GM18907 (cell line): ENCODE measurements around the gene FGF12.
"Not testable (repeated sequence)": the region's sequence is repeated elsewhere in the genome, so short reads cannot be mapped to it uniquely, and the experiment has no call there.

Experiments used
- ATAC-seq: cut with Tn5 transposase; IDR thresholded peaks from one replicate; pipeline ENCODE4 v1.9.1; 2021; ENCODE audit warnings: mild to moderate bottlenecking, moderate library complexity; ENCODE audit not compliant: unreplicated experiment

FGF12 gene

DNA sequence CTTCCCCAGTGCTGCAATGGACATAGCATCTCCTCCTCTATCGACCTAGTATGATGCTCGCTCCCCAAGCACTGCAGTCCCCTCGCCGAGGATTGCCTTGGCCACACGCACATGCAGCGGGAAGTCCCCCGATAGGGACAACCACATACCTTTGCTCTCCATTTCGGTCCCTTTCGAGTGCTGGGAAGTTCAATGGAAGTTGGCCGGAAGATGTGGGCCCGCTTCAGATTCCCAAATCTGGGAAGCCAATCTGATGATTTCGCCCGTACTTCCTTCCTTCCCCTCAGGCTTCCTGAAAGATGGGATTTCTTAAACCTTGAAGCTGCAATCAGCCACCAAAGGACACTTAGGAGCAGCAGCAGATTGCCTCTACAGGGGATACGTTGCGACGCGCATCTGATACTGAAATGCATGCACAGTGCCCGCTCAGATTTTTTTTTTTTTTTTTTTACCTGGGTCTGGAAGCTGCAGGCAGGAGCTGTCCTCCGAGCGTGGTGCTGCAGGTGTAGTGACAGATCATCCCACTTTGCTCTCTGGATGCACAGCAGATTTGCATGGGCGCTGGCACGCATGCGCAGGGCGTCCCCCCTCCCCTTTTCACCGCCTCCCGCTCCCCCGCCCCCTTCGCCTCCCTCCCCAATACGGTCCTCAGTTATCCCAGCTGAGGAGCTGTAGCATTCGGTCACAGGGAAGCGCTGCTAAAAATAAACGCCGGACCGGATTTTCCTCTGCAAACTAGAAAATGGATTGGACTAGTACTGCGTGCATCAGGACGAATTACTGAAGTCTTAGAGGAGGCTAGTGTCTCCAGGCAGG, at the start of gene FGF12:
TSS of gene FGF12 (minus strand) at position 510 of the 816 bp plus-strand sequence.
- ATAC-seq, result no peak

DNA sequence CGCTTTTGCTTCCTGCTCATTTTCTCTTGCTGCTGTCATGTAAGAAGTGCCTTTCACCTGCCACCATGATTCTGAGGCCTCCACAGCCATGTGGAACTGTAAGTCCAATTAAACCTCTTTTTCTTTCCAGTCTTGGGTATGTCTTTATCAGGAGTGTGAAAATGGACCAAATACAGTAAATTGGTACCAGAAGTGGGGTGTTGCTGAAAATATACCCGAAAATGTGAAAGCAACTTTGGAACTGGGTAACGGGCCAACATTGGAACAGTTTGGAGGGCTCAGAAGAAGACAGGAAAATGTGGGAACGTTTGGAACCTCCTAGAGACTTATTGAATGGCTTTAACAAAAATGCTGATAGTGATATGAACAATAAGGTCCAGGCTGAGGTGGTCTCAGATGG, 47.0 kb upstream of the FGF12 start:
- not testable (repeated sequence) for ATAC-seq

GRCh38 chr3:192772240-192772894, 45.0 kb upstream of the FGF12 start:
- no peak for ATAC-seq

GRCh38 chr3:192758654-192759053, 31.3 kb upstream of the FGF12 start:
- no peak for ATAC-seq

DNA sequence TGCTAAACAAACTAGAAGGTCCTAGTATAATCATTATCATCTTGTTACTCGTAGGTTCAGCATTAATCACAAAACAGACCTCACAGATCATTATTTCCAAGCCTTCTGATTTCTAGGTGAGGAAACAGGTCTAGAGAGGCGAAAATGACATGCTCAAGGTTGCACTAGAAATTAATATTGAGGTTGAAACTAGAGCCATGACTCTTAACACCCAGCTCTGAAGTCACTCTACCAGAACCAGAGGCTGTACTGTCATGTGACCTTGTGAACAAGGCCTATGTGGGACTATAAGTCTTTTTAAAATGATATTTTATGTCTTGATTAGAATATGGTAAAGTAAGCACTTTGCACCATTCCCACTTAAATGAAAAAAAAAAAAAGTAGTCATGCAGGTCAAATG, 23.8 kb upstream of the FGF12 start:
- no peak for ATAC-seq

- ATAC-seq, result no peak
Measured at GRCh38 chr3:192750201-192750600, 22.9 kb upstream of the FGF12 start.

DNA sequence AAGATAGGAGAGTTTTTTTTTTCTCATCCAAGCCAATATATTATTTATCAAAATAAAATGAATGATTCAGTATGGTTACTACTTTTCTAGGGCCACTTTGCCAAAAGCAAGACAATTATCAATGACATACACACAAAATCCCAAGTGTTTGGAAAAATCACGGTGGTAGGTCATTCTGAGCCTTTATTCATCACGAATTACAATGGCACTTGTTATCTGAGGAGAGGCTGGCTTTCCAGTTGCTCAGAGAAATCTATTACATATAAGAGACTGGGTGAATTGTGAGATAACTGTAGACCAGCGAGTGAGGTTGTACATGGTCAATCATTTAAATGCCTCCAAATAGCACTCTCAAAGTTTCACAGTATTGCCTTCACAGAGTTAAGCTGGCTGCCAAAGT, 20.4 kb upstream of the FGF12 start:
- ATAC-seq, result no peak

- no peak for ATAC-seq
Measured at GRCh38 chr3:192747145-192747544, 19.8 kb upstream of the FGF12 start.

DNA sequence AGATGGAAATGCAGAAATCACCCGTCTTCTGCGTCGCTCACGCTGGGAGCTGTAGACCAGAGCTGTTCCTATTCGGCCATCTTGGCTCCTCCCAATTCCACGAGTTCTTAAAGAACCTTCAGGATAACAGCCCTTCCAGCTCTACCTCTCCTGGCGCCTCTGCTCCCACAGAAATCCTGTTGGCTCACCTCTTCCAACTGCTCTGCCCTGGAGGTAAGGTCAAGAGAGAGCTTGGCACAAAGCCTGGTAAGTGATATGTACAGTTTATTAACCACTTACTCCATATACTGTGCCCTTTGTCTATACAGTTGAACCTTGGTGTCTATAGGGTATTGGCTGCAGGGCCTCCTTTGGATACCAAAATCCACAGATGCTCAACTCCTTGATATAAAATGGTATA, 17.8 kb upstream of the FGF12 start:
- no peak for ATAC-seq

- ATAC-seq, result not testable (repeated sequence)
Measured at GRCh38 chr3:192744604-192745003, 17.3 kb upstream of the FGF12 start.

- ATAC-seq, result no peak
Measured at GRCh38 chr3:192737506-192737905, 10.2 kb upstream of the FGF12 start.

GRCh38 chr3:192731233-192731632, 3.9 kb upstream of the FGF12 start:
- ATAC-seq, result no peak

DNA sequence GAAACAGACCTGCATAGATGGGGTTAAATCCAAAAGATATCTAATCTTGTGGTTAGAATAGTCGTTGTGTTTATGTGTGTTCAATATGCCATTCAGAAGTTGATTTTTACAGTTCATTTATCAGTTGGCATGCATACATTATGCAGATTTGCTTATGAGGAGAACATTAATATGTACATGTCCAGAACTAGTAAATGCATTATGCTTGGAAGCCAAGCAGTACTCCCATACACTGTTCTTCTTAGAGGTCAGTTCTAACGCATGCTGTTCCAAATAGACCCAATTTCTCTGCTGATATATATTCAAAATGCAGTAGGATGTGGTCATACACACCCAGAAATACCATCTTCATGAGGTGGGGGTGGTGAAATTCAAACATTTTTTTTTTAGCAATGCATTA, 956 bp downstream of the FGF12 start:
- no peak for ATAC-seq

DNA sequence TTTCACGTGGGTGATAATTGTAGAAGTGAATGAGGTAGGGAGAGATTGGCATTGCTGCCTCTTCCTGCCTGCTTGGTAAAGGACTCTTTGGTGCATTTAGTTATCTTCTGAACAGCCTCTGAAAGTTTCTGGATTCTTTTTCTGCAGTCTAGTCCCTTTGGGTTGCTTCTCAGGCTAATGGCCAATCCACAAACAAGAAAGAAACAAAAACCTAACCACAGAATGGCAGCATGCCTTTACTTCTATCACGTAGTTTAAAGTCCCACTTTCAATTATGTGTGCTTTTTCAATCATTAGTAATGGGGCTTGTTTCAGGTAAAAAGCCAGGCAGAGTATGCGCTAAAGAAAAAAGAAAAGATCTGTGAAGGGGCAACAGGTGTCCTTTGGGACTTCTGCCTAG, 7.4 kb downstream of the FGF12 start:
- no peak for ATAC-seq

- ATAC-seq, result no peak
Measured at GRCh38 chr3:192718156-192718555, 9.2 kb downstream of the FGF12 start.

DNA sequence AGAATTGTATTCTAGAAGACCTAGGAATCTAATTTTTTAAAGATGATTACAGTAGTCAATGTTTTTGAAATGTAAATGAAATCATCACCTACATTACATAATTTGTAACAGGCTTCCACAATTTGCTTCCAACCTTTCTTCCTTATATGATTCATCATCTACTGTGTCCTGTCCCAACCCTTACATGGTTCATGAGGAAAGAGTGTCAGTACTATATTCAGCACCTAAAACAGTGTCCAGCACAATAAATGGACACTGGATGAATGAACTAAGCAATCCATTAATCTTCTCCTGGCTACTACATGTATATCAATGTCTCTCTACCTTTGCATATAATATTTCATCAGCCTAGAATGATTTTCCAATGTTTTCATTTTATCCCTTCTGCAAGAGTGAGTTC, 12.2 kb downstream of the FGF12 start:
- no peak for ATAC-seq

DNA sequence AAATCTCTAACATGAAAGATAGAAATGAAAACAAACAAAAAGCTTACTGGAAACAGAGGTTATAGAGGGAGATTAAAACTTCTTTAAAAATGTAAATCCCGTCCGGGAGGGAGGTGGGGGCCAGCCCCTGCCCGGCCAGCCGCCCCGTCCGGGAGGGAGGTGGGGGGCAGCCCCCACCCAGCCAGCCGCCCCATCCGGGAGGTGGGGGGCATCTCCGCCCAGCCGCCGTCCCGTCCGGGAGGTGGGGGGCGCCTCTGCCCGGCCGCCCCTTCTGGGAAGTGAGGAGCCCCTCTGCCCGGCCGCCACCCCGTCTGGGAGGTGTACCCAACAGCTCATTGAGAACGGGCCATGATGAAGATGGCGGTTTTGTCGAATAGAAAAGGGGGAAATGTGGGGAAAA, 16.2 kb downstream of the FGF12 start:
- not testable (repeated sequence) for ATAC-seq

DNA sequence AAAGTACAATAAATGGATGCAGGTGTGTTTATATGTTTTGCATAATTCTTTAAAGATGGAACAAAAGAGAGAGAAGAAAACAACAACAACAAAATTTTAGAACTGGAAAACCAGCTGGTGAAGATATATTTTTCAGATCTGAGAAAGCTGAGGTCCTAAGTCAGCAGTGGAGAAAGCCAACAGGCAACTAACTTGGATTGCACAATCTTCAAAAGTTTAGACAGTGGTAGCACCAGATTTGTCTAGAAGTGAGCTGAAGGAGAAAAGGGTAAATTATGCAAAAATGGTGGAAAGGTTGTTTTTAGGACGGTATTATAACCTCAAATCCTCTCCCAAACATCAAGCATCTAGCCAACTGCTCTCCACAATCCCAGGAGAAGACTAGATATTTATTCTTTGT, 17.0 kb downstream of the FGF12 start:
- ATAC-seq, result no peak

- ATAC-seq, result no peak
Measured at GRCh38 chr3:192706272-192706671, 21.1 kb downstream of the FGF12 start.

DNA sequence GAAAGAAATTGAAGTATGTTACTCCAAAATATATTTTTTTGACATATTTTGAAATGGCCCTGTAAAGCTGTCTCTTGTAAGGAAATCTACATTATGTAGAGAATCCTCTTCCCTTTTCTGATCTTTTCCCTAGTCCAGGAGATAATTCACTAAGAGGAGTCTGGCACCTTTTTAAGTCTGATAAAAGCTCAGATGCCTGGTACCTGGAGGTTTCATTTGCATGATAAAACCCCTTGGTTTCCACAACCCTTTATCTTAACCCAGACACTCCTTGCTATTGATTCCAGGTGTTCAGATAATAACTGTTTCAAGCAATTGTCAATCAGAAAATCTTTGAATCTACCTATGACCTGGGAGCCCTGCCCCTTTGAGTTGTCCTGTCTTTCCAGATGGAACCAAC, 26.5 kb downstream of the FGF12 start:
- no peak for ATAC-seq

- ATAC-seq, result no peak
Measured at GRCh38 chr3:192696943-192697587, 30.3 kb downstream of the FGF12 start.
